Astrocyte of the spinal cord (primary cell): Measurements from ENCODE around the gene EMX2.

Experiments used
- DNase-seq: peaks from one replicate; pipeline ENCODE4 v3.0.0; 2011; ENCODE audit warnings: low read depth, low spot score
- H3K4me3 ChIP-seq: 2 replicates; pipeline ENCODE4 v1.5.1; 2011; ENCODE audit warnings: low read depth, mild to moderate bottlenecking, low read length, moderate library complexity
- CTCF ChIP-seq: IDR thresholded peaks from 2 replicates; pipeline ENCODE4 v1.5.1; 2012; ENCODE audit warnings: low read depth, mild to moderate bottlenecking, low read length, inconsistent platforms
- in situ Hi-C: cut with HindIII; loops from 2 replicates; pipeline ENCODE4 v1.10.0; 2017; ENCODE audit warnings: low sequenced_read_pairs

The EMX2 gene

GRCh38 chr10:117596706-117597105 is 54.2 kb downstream of the EMX2 start:
- TF ChIP-seq CTCF = no peak
- H3K4me3 ChIP-seq = no peak overlapping the region
- in situ Hi-C loops = no loop called here
- DNase-seq = no peak

- in situ Hi-C loops = no loop called here
- no peak overlapping the region for H3K4me3 ChIP-seq
- DNase-seq = no peak
- TF ChIP-seq CTCF = no peak
Observed at GRCh38 chr10:117597216-117597615, 54.7 kb downstream of the EMX2 start.
